Endothelial cell of umbilical vein (primary cell): ENCODE data around the gene RAD54L. TPM values are rescaled to one million over a fixed set of nuclear protein-coding genes. Genes with fewer than 3 reads are reported as not detected.
"Not testable (repeated sequence)": the region's sequence is repeated elsewhere in the genome, so short reads cannot be mapped to it uniquely, and the experiment has no call there.

Experiments
- BruUV-seq: library from RNA; stranded (reverse); fragments of 400-500 nt; replicated peaks from 2 replicates; lab custom pipeline; 2021; lab: Mats Ljungman, UMichigan
- CTCF ChIA-PET: fragments of 300-600, 350-600 bp; sonication (Branson Sonifier 250); formaldehyde crosslinking; loops from one replicate; lab custom pipeline; 2021; ENCODE audit warnings: antibody characterized with exemption, inconsistent platforms; lab: Charles Lee
- POLR2A ChIA-PET: fragments of 300-600, 350-600 bp; sonication (Branson Sonifier 250); formaldehyde crosslinking; loops from one replicate; lab custom pipeline; 2021; ENCODE audit warnings: antibody characterized with exemption, inconsistent platforms; lab: Charles Lee
- DNase-seq: peaks from one replicate; pipeline ENCODE4 v3.0.0-alpha.2; 2011; ENCODE audit warnings: low read depth, low spot score
- FAIRE-seq: peaks from 2 replicates; lab custom pipeline; 2011; peaks lifted over from hg19 to GRCh38; lab: Jason Lieb, UNC
- H2AFZ ChIP-seq: 2 replicates; pipeline ENCODE4 v1.6.0; 2012; ENCODE audit warnings: low read depth, low read length, control low read depth, inconsistent platforms
- H3K27ac ChIP-seq: 2 replicates; pipeline ENCODE4 v1.5.1; 2011; ENCODE audit warnings: low read depth, mild to moderate bottlenecking, control low read depth, low read length, moderate library complexity; ENCODE audit not compliant: insufficient read depth
- H3K27me3 ChIP-seq, 2 experiments: 2 replicates each; pipeline versions ENCODE4 v1.6.0 to v1.6.1; 2011; ENCODE audit warnings: low read length in 2 of 2, mixed read lengths in 1 of 2; ENCODE audit not compliant: control insufficient read depth in 2 of 2, insufficient read depth in 2 of 2
- H3K36me3 ChIP-seq, 2 experiments: 2 replicates in 1 of 2; 3 replicates in 1 of 2; pipeline ENCODE4 v1.5.1; 2011; ENCODE audit warnings: low read length in 2 of 2, mild to moderate bottlenecking in 1 of 2, moderate library complexity in 1 of 2; ENCODE audit not compliant: control insufficient read depth in 2 of 2, insufficient read depth in 2 of 2; ENCODE audit errors: extremely low read depth in 1 of 2
- H3K4me1 ChIP-seq: 3 replicates; pipeline ENCODE4 v1.5.1; 2011; ENCODE audit warnings: mild to moderate bottlenecking, low read length; ENCODE audit not compliant: control insufficient read depth, insufficient read depth; ENCODE audit errors: extremely low read depth
- H3K4me2 ChIP-seq: 2 replicates; pipeline ENCODE4 v1.6.1; 2011; ENCODE audit warnings: low read length, control low read depth, mixed read lengths; ENCODE audit not compliant: insufficient read depth
- H3K4me3 ChIP-seq, 3 experiments: fragments of 200-600 bp in 1 of 3; sonication (generic), shearing (Covaris generic) in 1 of 3; replicated peaks in 1 of 3; 2 replicates each; pipeline ENCODE4 v1.5.1; 2011 to 2016; ENCODE audit warnings: control low read depth in 3 of 3, low read length in 3 of 3, mild to moderate bottlenecking in 2 of 3, inconsistent platforms in 1 of 3, low read depth in 1 of 3, moderate library complexity in 1 of 3; ENCODE audit not compliant: insufficient read depth in 1 of 3
- H3K79me2 ChIP-seq: 2 replicates; pipeline ENCODE4 v1.6.0; 2012; ENCODE audit warnings: low read length, inconsistent platforms; ENCODE audit not compliant: control insufficient read depth, insufficient read depth
- H3K9ac ChIP-seq: replicated peaks from 2 replicates; pipeline ENCODE3; 2011; ENCODE audit warnings: low read length, control low read depth; ENCODE audit not compliant: insufficient read depth; ENCODE audit errors: extremely low read depth
- H3K9me1 ChIP-seq: replicated peaks from 3 replicates; pipeline ENCODE4 v1.6.0; 2011; ENCODE audit warnings: mild to moderate bottlenecking, low read length; ENCODE audit not compliant: control insufficient read depth, insufficient read depth; ENCODE audit errors: extremely low read depth
- H3K9me3 ChIP-seq: replicated peaks from 2 replicates; pipeline ENCODE4 v1.5.1; 2012; ENCODE audit warnings: low read length, inconsistent platforms; ENCODE audit not compliant: control insufficient read depth, insufficient read depth
- H4K20me1 ChIP-seq: replicated peaks from 2 replicates; pipeline ENCODE3; 2011; ENCODE audit warnings: mild to moderate bottlenecking, low read length; ENCODE audit not compliant: control insufficient read depth, insufficient read depth; ENCODE audit errors: extremely low read depth
- GATA2 ChIP-seq: IDR thresholded peaks from 2 replicates; pipeline ENCODE4 v1.7.0; 2011; ENCODE audit warnings: low read depth, mild to moderate bottlenecking, moderate library complexity, mixed read lengths, low read length; ENCODE audit not compliant: insufficient read length, insufficient read depth
- JUN ChIP-seq: IDR thresholded peaks from 2 replicates; pipeline ENCODE4 v1.6.1; 2011; ENCODE audit warnings: borderline replicate concordance, low read depth; ENCODE audit not compliant: insufficient read length, insufficient read depth
- POLR2AphosphoS5 ChIP-seq: IDR thresholded peaks from 2 replicates; pipeline ENCODE4 v1.6.1; 2012; ENCODE audit warnings: low read depth, mild to moderate bottlenecking, control low read depth, low read length, moderate library complexity; ENCODE audit not compliant: insufficient read depth
- dilution Hi-C: fragments of 300-500 bp; cut with MboI; formaldehyde crosslinking; loops from one replicate; pipeline ENCODE4 v1.15.0; 2019; ENCODE audit warnings: low sequenced_read_pairs; ENCODE audit not compliant: extremely low pct_ligation_motif_present
- intact Hi-C: fragments of 100-400 bp; cut with micrococcal nuclease; formaldehyde crosslinking; loops from one replicate; pipeline ENCODE4 v1.10.0; 2022
- polyA plus RNA-seq, 4 experiments: library from polyadenylated mRNA; depleted of rRNA in 3 of 4; stranded (reverse) in 3 of 4; unstranded in 1 of 4; fragments of >200 nt; gene quantifications; 2 replicates each; pipeline versions ENCODE4 v1.2.1 to v1.2.3, GENCODE V29; 2011 to 2012; ENCODE audit warnings: missing spikeins in 1 of 4
- total RNA-seq: library from RNA; stranded (reverse); gene quantifications from 2 replicates; pipeline ENCODE4 v1.2.3, GENCODE V29; 2021

Gene RAD54L
- total and polyA plus RNA-seq, 2 donors (not counting 3 experiments of a cell fraction or from before 2014, with no cell fraction given) = 10.5 to 18.9 TPM

DNA sequence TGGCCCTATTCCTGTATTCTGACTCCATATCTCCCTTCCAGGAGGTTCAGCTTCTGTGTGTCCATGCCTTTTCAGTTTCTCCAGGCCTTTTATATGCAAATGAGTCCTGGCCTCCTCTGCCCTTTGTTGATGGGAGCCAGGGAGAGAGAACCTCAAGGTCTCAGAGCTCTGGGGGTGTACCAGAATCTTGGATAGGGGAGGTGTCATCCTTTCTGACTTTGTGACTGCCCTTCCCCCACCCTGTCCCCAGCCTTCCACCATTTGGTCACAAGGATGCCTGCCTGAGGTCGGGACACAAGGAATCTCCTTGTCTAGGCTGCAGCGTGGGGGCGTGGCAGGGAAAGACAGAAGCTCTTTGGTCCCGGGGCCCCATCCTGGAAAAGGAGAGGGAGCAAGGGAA is 25.8 kb upstream of the RAD54L start:
- Histone ChIP-seq H3K9ac (no peak overlapping the region), H3K27ac (no peak overlapping the region), H2AFZ (no peak overlapping the region), H3K4me3 (no peak overlapping the region), H3K4me2 (no peak overlapping the region), H4K20me1 (no peaks in the 10 kb centered on the region), H3K27me3 (no peaks in the 10 kb centered on the region), H3K9me1 (no peaks in the 10 kb centered on the region), H3K36me3 (no peaks in the 10 kb centered on the region), H3K79me2 (no peaks in the 10 kb centered on the region), H3K9me3 (no peaks in the 10 kb centered on the region), H3K4me1 (peaks cover 2% of the 10 kb centered on the region)
- BruUV-seq = no TSS peak
- DNase-seq (no peak), FAIRE-seq (no peak)
- intact Hi-C loops = loop anchor here (5.0 to 10.0 kb wide), 2 partner anchors 329 to 537 kb away; partner anchors contain the start of genes GPBP1L1 and TMEM69
- dilution Hi-C loops = no loop called here
- TF ChIP-seq POLR2AphosphoS5 = no peak
- no peak for TF ChIP-seq GATA2
- TF ChIP-seq JUN = no peak
- ChIA-PET CTCF (interaction anchor here (1.0 to 4.5 kb wide), 4 partner anchors 37 to 185 kb away, joined by 3 to 146 read pairs (median 4); no protein-coding TSS in a partner anchor), POLR2A (no interaction called here)

- intact Hi-C loops = loop anchor here (1.0 to 10.0 kb wide), 8 partner anchors 25 to 538 kb away; partner anchors contain the start of genes GPBP1L1, POMGNT1 and TMEM69
- dilution Hi-C loops = not testable (repeated sequence)
Measured at GRCh38 chr1:46223055-46223454, 24.5 kb upstream of the RAD54L start.

More at GRCh38 chr1:46223055-46223454, 24.5 kb upstream of the RAD54L start:
- not testable (repeated sequence) for H3K9me3 ChIP-seq, H3K4me2 ChIP-seq, BruUV-seq, H3K4me3 ChIP-seq, H3K27ac ChIP-seq, H3K4me1 ChIP-seq, FAIRE-seq, H2AFZ ChIP-seq, H4K20me1 ChIP-seq, H3K9me1 ChIP-seq, H3K27me3 ChIP-seq, DNase-seq, H3K36me3 ChIP-seq, H3K79me2 ChIP-seq, H3K9ac ChIP-seq
- ChIA-PET POLR2A (interaction anchor here (0.8 kb wide), 1 partner anchor 22 kb away, joined by 3 read pairs; no protein-coding TSS in a partner anchor), CTCF (interaction anchor here (0.6 to 4.5 kb wide), 39 partner anchors 7 to 537 kb away, joined by 3 to 146 read pairs (median 4); partner anchors contain the start of genes GPBP1L1, LURAP1, PIK3R3 and POMGNT1)
